Body of pancreas (tissue), 4 donors: ENCODE results near the gene EDNRA.

Experiments
- CTCF ChIP-seq, 7 experiments: fragments of 450-650 bp in 4 of 7; fragments of 200-600 bp in 3 of 7; sonication (generic) in 3 of 7; IDR thresholded peaks; one replicate each; pipeline ENCODE4 v1.5.1; 2016 to 2019; ENCODE audit warnings: antibody characterized with exemption in 7 of 7
- POLR2A ChIP-seq, 3 donors: fragments of 450-650 bp; IDR thresholded peaks; one replicate each; pipeline ENCODE4 v1.6.1; 2016; ENCODE audit warnings: antibody characterized with exemption in 3 of 3, mild to moderate bottlenecking in 2 of 3

GRCh38 chr4:147530723-147531122 lies 49.8 kb downstream of the EDNRA start:
- TF ChIP-seq CTCF (IDR thresholded peaks at IDR 0.05) (no peak), POLR2A (IDR thresholded peaks at IDR 0.05) (no peak)
